ENCODE measurements around the gene RBM7. TPM values are rescaled to one million over a fixed set of nuclear protein-coding genes. Genes with fewer than 3 reads are reported as not detected.

Gene RBM7
- total and polyA plus RNA-seq, 2 of the 13 experiments (the other 11 are each of a cell fraction or from before 2014, with no cell fraction given) = 30.5 to 32.3 TPM

GRCh38 chr11:114400915-114401223 is 403 bp downstream of the RBM7 start (continued):
- TF ChIP-seq HOXD1 (CRISPR knock-in tag; IDR thresholded peaks at IDR 0.05) = no peak
- TF ChIP-seq TOPORS (CRISPR knock-in tag; IDR thresholded peaks at IDR 0.05) = no peak
- TF ChIP-seq, protein P1, sequence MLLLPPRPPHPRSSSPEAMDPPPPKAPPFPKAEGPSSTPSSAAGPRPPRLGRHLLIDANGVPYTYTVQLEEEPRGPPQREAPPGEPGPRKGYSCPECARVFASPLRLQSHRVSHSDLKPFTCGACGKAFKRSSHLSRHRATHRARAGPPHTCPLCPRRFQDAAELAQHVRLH (CRISPR knock-in tag; IDR thresholded peaks at IDR 0.05; ENCODE audit: borderline replicate concordance, low read depth) = no peak
- no peak for TF ChIP-seq ZNF318 (CRISPR knock-in tag; IDR thresholded peaks at IDR 0.05)
- TF ChIP-seq ZNF761 (CRISPR knock-in tag; conservative IDR thresholded peaks at IDR 0.05) = no peak
- no peak for TF ChIP-seq RBAK (CRISPR knock-in tag; IDR thresholded peaks at IDR 0.05)
- TF ChIP-seq JARID2 (CRISPR knock-in tag; IDR thresholded peaks at IDR 0.05; ENCODE audit: insufficient replicate concordance) = no peak
- TF ChIP-seq ZNF550 (CRISPR knock-in tag; IDR thresholded peaks at IDR 0.05; ENCODE audit: borderline replicate concordance) = no peak
- TF ChIP-seq ZNF558 (CRISPR knock-in tag; IDR thresholded peaks at IDR 0.05; ENCODE audit: borderline replicate concordance) = no peak
- TF ChIP-seq SNAI1 (CRISPR knock-in tag; IDR thresholded peaks at IDR 0.05; ENCODE audit: borderline replicate concordance) = no peak
- no peak for TF ChIP-seq ATF4 (CRISPR knock-in tag; IDR thresholded peaks at IDR 0.05)
- TF ChIP-seq SMYD3 (CRISPR knock-in tag; IDR thresholded peaks at IDR 0.05) = no peak
- no peak for TF ChIP-seq ZNF354B (CRISPR knock-in tag; IDR thresholded peaks at IDR 0.05)
- no peak for TF ChIP-seq NR2F6 (IDR thresholded peaks at IDR 0.05)
- TF ChIP-seq NR2F6 (CRISPR knock-in tag; IDR thresholded peaks at IDR 0.05) = no peak
- no peak for TF ChIP-seq ZNF749 (CRISPR knock-in tag; IDR thresholded peaks at IDR 0.05; ENCODE audit: borderline replicate concordance)
- TF ChIP-seq GFI1 (CRISPR knock-in tag; IDR thresholded peaks at IDR 0.05; ENCODE audit: borderline replicate concordance) = no peak
- no peak for TF ChIP-seq ZNF121 (CRISPR knock-in tag; IDR thresholded peaks at IDR 0.05)
- no peak for TF ChIP-seq ZNF549 (CRISPR knock-in tag; IDR thresholded peaks at IDR 0.05)
- no peak for TF ChIP-seq E2F1 (CRISPR knock-in tag; IDR thresholded peaks at IDR 0.05)
- no peak for TF ChIP-seq ZNF326 (CRISPR knock-in tag; IDR thresholded peaks at IDR 0.05; ENCODE audit: borderline replicate concordance)
- no peak for TF ChIP-seq ZNF329 (CRISPR knock-in tag; IDR thresholded peaks at IDR 0.05; ENCODE audit: low read depth)
- TF ChIP-seq ZSCAN21 (CRISPR knock-in tag; IDR thresholded peaks at IDR 0.05; ENCODE audit: borderline replicate concordance) = no peak
